GM21576 (cell line): ENCODE results near the gene PTX4.

Experiments
- ATAC-seq: cut with Tn5 transposase; IDR thresholded peaks from one replicate; pipeline ENCODE4 v1.9.1; 2021; ENCODE audit warnings: mild to moderate bottlenecking, moderate library complexity; ENCODE audit not compliant: unreplicated experiment

Gene PTX4

DNA sequence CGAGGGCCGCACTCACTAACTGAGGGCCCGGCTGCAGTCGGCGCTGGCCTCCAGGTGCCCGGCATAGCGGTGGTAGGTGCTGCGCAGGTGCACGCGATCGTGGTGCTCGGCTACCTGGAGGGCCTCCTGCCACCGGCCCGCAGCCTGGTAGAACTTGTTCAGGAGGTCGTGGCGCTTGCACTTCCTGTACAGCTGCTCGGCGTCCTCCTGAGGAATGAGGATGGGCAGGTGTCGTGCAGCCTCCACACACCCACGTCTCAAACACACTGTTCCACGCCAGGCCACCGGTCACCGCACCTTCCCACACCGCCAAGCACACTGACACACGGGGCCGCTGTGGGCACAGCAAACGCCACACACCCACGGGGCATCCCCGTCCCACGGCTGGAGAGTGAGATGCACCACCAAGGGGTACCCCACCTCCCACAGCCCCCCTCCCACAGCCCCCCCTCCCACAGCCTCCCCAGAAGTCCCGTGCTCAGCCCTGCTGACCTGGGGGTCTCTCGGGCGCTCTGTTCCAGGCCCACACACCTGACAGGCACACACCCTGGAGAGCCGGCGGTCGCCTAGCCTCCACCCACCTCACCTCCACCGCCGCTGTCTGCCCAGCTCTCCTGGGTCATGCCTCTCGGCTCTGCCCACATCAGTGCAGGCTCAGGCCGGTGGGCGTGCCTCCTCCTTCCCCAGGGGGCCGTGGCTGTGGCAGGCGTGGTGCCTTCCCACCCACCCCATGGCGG lies 37.3 kb upstream of the PTX4 start:
- ATAC-seq: no peak

DNA sequence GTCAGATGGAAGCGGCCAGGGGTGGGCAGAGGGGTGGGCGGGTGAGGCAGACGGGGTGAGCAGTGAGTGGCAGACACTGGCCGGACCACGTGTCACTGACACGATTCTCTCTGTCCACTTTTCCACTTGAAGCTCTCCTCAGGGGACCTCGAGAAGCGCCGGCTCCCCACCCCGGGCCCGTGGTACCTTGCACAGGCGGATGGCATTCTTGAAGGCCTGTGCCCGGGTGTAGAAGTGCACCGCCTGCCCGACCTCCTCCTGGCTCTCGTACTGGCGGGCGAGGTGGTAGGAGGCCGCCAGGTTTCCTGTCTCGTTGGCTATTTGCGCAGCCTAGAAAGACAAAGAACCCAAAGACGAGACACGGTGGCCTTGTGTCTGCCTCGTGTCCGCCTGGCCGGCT lies 35.6 kb upstream of the PTX4 start:
- no peak for ATAC-seq

DNA sequence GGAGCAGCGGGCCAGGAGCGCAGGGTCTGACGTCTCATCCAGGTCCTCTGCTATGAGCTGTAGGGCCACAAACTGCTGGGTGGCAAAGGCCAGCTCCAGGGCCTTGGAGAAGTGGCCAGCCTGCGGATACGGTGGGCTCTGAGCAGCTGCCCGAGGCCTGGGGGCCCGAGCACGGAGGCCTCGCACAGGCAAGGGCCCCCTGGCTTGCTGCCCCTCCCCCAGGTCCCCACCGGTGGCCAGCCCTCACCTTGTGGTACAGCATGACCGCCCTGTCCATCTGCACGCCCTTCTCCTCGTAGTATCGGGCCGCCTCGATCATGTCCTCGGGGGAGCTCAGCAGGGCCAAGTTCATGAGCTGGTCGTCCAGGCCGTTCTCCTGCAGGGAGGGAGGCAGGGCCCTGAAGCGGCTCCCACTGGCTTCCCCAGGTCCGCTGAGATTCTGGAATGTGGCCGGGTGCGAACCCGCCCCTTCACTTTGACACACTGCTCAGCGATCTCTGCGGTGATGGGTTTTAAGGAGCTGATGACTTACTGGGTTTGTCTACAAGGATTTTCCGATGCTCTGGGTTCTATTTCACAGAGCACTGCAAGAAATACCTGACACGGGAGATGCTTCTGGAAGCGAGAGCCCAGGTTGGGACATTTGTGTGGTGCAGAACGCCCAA lies 35.0 kb upstream of the PTX4 start:
- no peak for ATAC-seq

DNA sequence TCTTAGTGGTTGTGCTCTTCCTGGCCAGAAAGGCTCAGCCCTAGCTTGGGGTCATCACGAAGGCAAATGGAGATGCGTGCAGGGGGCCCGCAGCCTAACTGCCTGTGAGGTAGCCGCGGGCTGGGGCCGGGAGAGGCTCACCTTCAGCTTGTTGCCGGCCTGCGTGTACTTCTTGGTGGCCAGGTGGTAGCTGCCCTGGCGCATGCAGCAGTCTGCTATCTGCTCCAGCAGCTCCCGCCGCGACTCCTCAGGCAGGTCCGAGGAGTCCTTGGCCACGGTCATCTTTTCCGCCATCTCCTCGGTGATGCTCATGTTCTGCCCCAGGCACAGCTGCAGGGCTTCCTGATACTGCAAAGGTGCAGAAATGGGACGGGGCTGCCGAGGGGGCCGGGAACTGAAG lies 31.7 kb upstream of the PTX4 start:
- ATAC-seq: no peak

DNA sequence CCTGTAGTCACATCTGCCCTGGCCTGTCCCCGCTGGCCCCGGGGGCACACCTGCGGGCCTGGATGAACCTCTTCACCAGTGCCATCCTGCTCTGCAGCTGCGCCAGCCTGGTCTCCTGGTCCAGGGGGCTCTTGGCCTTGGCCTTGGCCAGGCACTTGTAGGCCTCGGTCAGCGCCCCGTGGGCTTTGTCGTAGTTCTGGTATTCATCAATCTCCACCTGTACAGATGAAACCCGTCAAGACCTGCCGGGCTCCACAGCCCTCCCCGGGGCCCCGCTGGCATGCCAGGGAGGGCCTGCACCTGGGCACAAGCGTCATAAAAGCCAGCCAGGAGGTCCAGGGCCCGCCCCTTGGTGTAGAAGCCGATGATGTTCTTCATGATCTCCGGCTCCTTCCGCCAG lies 31.1 kb upstream of the PTX4 start:
- no peak for ATAC-seq

DNA sequence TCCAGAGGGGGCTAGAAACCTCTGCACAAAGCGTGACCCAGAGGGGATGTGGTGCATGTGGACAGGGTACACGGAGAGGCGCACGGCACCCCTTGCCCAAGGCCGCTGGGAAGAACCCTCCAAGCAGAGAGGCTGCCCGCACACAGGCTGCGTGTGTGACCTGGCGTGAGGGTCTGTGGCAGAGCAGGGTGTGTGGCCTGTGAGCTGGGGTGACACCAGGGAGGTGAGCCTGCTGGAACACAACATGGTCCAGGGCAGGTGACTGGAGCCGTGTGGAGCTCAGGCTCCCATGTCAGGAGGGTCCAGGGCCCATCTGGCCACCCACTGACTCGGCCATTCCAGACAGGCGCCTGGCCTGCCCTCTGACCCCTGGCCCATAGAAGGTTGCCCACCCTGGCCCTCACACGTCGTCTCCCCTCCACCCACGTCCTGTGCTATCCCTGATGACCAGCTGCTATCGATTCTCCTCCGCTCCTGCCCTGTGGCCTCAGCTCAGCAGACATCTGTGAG lies 29.9 kb upstream of the PTX4 start:
- ATAC-seq: no peak

DNA sequence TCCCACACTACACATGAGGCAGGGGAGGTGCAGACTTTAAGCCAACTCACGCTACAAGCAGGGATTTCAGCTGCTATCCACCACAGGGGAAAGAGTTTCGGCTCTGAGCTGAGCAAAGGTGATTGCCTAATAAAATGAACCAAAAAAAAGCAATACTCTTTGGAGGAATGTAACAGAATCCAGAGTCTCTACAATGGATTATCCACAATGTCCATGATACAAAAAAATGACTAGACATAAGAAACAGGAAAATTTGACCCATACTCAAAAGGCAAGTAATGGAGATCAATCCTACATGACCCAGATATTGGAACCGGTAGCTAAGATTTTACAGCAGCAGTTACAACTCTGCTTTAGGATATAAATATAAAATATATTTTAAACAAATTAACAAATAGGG lies 25.8 kb upstream of the PTX4 start:
- no peak for ATAC-seq

DNA sequence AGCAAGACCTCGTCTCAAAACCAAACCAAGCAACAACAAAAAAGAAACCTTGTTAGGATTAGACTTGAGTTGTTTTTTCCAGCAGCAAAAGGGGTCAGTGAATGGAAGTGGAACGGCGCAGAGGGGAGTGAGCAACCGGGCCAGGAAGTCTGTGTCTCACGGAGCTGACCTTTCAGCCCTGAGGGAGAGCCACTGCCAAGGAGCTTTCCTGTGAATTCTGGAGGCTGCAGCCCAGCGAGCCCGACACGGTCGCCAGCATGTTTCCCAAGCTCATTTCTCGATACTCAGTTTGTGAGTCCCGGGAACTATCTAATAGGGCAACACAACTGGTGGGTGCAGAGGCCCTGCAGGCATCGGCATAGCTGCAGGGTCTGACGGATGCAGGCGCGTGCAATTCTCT lies 24.0 kb upstream of the PTX4 start:
- ATAC-seq: no peak

DNA sequence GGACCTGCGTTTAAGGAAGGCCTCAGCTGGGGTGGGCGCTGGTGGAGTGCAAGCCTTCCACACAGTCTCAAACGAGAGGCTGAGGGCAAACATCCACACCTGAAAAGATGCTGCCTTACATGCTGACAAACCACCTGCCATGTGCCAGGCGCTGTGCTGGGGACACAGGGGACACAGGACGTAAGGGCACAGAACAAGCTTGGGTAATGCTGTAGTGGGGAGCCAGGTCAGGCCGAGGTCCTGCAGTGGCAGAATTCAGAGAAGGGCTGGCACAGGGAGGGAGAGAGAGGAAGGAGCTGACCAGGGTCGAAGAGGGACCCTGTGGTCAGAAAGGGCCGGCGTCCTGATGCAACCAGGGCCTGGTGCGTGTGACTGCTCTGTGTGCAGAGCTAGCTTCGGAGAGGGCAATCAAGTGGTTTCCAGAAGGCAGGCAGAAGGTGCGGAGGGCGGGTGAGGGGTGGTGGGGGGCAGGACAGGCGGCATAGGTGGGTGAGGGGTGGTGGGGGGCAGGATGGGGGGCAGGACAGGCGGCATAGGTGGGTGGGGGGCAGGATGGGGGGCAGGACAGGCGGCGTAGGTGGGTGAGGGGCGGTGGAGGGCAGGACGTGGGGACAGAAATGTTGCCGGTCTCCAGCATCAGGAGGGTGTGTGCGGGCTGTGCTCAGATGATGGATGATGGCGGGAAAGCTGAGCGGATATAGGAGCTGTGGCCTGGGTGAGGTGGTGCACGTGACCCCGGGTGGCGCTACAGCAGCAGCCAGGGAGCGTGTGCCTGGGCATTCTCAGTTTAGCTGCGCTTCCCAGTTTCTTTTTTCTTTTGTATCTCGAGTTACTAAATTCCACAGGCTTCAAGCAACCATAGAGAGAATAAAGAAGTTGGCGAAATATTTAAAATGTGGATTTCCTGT lies 23.2 kb upstream of the PTX4 start:
- no peak for ATAC-seq

DNA sequence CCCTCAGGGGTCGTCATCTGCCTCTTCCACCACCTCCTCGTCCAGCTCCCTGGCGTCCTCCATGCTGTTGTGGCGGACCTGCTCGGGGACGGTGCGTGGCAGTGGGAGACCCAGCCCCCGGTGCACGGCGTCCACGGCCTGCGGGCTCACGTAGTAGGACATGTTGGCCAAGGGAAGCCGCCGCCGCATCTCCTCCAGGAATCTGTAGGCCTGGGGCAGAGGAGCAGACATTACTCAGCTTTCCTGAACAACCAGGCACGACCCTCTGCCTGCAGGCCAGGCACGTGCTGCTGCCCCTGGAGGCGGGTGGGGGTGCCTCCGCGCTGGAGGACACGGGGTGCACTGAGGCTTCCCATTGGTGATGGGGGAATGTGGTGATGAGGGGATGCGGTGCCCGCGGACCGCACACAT lies 22.2 kb upstream of the PTX4 start:
- no peak for ATAC-seq

DNA sequence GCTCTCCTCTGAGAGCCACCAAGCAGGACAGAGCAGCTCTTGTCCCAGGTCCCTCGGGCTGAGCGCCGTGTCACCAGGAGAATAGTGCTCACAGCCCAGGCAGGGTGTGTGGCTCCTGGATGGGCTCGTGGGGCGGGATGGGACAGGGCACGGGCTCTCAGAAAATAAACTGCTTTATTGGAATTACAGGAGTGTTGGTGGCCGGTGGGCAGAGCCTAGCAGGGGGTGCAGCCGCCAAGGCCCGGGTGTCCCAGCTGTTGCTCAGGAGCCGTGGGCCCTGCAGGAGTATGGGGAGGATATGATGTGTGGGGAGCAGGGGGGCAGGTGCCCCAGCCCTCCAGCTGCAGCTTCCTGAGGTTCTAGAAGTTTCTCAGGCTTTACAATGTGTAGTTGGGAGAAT lies 21.5 kb upstream of the PTX4 start:
- no peak for ATAC-seq

DNA sequence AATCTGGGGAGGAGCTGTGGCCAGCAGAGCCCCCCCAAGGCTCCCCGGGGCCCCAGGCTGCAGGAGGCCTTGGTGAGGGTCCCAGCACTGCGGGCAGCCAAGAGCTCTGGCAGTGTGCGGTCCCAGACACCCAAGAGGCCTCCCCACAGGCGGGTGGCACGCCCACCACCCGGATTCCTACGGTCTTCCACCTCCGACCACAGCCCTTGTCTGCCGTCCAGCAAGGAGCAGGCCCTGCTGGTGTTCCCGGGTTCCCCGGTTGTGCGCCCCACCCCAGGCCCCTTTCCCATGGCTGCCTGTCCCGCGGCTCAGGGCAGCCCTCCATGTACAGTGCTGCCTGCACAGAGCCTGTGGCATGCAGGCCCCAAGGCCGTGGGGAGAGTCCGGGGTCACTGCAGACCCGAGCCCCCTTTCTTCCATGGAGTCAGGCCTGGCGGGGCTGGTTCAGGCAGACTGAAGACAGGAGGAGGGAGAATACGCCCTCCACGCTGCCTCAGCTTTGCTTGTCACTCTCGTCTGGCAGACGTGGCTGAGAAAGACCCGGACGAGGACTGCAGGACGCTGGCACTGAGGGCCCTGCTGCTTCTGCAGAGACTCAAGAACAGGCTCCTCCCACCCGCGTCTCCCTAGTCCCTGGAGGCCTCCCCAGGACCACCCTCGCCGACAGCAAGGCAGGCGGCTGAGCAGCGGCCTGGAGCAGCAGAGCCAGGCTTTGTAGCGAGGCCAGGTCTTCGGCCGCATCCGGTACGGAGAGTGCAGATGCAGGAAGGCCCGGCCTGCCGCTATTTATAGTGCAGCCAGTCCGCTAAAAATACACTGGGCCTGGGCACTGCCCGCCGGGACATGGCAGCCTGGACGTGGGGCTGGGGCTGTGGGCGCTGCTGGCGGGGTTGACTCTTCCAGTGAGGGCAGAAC lies 20.8 kb upstream of the PTX4 start:
- ATAC-seq: no peak

DNA sequence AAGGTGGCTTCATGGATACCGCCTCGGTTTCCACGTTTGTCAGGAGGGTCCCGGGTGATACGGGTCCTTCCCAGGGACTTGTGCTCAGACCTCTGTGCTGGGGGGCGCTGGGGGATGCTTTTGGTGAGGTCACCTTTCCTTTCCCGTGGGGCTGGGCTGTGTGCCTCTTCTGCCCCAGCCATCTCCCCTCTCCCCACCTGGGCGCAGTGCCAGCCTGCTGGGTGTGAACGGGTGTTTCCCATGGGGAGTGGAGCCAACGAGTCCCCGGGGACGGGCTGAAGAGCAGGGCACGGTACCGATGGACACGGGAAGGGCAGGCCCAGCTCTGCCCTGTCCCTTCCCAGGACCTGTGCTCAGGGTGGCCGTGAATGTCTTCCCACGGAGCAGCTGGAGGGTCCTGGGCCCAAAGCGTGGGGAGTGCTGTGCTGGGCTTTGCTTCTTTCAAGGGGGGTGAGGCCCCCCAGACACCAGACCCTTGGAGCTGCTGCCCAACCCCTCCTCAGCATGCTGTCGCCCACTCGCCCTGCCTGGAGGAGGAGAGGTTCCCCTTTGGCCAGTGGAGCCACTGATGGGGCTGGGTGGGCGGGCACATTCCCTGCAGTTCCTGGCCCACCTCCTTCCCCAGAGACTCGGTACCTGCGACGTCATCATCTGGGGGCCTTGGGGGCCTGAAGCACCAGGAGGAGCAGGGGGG lies 19.9 kb upstream of the PTX4 start:
- no peak for ATAC-seq

DNA sequence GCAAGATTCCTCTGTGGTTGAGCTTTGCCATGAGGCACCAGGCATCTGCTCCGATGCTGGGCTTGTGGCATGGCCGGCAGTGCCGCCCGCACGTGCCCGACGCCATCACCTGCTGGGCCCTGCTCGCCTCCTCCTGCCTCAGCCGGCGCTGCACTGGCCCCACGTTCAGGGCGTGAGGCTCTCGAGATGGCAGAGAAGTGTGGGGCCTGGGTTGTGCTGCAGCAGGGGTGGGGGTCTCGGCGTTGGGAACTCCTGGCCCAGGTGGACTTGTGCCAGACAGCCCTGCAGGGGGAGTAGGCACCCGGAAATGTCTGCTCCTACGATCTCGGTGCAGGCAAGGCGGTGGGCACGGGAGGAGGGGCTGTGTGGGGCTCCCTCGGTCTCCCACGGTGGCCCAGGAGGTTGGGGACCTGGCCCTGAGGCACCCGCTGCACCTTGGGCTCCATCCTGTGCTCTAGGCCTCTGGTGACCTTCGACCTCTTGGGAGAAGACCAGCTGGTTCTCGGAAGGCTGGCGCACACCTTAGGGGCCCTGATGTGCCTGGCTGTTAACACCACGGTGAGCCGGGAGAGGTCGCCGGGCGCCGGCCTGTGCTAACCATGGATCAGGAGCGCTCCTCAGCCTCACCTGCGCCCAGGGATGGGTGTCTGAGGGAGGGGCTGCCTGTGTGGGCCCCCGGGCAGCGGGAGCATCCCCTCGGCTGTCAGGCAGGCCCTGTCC lies 17.9 kb upstream of the PTX4 start:
- no peak for ATAC-seq

DNA sequence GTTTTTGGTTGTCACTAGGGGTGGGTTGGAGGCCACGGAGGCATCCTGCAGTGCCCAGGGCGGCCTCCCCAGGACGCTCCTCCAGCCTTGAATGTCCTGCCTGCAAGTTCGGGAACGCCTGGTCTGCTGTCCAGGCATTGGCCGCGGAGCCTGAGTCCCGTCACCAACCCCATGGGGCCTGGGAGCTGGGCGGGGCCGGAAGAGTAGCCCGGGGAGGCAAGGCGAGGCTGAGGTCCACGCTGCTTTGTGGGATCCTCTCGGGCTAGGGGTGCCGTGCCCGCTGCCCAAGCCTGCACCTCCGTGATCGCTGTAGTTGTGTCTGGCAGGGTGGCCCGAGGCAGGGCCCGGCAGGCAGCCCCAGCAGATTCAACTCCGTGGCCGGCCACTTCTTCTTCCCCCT lies 17.2 kb upstream of the PTX4 start:
- no peak for ATAC-seq

DNA sequence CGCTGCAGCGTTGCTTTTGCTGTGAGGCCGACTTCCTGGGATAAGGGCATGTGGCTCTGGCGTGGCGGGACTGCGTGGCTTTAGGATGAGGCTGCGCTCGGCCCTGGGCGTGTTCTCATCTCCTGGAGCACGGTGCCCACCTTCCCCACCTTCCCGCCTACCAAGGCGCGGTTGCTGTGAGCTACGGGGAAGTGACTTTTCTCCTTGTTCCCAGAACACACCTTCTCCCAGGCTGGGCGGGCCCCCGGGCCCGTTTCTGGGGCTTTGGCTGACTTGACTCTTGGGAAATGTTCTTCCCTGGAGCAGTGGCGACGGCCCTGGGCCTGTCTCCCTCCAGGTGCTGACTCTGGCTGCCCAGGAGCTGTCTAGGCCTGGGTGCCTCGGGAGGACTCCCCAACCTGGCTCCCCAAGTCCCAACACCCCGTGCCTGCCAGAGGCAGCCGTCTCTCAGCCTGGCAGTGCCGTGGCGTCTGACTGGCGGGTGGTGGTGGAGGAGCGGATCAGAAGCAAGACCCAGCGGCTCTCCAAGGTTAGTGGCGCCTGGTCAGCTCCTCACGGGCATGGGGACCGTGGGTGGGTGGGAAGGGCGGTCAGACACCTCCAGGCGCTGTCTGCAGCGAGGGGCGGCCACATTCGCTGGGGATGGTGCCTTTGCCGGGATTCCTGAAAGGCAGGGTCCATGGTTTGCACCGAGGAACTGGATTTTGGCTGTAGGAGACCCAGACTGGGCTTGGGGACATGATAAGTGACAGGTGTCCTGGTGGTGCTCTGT lies 16.5 kb upstream of the PTX4 start:
- no peak for ATAC-seq

DNA sequence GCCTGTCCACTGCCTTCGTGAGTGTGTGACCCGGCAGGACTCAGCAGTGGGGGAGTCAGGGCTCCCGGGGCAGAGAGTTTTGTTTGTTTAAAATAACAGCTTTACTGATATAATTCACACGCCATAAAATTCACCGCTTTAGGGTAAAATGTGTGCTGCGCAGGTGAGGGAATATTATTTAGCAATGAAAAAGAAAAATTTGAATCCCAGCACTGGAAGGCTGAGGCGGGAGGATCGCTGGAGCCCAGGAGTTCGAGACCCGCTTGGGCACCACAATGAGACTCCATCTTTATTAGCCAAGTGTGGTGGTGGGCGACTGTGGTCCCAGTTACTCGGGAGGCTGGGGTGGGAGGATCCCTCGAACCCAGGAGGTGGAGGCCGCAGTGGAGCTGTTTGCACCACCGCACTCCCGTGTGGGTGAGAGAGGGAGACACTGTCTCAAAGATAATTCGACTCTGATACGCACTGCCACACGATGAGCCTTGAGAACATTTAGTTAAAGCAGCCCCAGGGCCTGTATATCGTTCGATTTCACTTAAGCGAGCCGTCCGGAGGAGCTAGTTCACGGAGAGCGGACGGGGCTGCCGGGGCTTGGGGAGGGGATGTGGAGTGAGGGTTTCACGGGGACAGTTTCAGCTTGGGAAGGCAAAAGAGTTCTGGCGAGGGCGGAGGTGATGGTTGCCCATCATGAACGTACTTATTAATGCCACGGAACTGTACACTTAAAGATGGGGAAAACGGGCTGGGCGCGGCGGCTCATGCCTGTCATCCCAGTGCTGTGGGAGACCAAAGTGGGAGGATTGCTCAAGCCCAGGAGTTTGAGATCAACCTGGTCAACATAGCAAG lies 14.6 kb upstream of the PTX4 start:
- no peak for ATAC-seq
